Stimulated activated CD8-positive, alpha-beta memory T cell treated with anti-CD3 and anti-CD28 coated beads, Interleukin-7, amount 100 ng/mL, for 24 hours (primary cell): ENCODE results near the gene SIGLEC9.

Experiments
- DNase-seq: peaks from one replicate; pipeline ENCODE4 v3.0.0-alpha.2; 2020; ENCODE audit warnings: low read depth

SIGLEC9 gene

DNA sequence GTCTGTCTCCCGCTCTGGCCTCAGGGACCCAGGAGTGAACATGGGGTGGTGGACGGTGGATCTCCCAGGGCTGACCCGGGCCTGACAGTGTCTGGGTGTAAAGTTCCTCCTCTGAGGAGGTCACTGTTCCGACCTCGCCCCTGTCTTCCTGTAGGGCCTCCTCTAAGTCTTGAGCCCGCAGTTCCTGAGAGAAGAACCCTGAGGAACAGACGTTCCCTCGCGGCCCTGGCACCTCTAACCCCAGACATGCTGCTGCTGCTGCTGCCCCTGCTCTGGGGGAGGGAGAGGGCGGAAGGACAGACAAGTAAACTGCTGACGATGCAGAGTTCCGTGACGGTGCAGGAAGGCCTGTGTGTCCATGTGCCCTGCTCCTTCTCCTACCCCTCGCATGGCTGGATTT, at the start of gene SIGLEC9:
TSS of gene SIGLEC9 (plus strand) at position 178 of the 400 bp plus-strand sequence. CDS start at position 247, 69 bp downstream.
- DNase-seq: no peak

DNA sequence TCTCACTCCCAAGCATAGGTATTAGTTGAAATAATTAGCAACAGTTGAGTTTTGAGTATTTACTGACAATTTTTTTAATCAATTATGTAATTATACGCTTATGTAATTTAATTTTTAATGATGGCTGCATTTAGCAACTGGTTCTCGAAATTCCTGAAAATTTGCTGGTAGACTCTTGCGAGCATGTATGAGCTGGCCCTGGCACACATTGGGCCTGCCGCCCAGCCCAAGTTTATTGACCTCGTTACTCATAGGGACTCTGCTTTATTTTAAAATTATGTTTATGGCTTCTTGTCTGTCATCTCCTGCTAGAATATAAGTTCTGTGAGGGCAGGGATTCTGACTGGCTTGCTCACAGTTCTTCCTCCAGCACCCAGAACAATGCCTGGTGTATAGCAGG, 48.7 kb upstream of the SIGLEC9 start:
- no peak for DNase-seq

DNA sequence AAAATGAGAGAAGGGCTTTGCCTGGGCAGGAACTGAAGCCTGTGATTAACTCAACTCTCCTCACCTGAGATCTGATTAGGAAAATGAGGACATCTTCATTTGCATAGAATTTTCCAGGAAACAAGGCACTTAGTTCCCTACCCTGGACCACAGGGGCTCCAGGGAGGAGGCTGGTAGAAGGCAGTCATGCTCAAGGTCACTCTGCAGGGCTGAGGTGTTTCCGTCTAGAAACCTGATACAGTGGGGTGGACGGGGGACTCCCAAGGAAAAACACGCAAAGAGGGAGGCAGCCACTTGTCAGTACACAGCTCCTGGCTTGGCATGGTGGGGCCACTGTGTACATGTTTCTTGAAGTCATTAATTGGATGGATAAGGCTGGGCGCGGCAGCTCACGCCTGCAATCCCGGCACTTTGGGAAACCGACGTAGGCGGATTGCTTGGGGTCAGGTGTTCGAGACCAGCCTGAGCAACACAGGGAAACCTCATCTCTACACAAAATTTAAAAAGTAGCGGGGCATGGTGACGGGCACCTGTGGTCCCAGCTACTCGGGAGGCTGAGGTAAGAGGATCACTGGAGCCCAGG, 48.0 kb upstream of the SIGLEC9 start:
- DNase-seq: no peak

DNA sequence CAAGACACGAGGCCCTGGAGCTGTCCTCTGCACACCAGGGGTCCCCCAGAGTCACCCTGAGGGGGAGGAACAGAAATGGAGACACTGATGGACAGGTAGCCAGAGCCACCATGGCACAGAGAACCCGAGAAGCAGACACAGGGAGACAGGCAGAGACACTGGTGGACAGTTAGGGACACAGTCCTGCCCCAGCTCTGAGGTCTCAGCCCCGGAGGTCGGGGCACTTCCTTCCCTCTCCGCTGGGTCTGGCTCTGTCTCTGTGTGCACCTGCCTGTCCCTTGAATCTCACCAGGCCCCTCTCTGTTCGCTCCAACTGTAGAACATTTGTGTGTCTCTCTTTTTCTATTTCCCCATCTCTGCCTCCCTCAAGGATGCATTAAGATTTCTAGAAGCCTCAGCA, 46.6 kb upstream of the SIGLEC9 start:
- DNase-seq: no peak

DNA sequence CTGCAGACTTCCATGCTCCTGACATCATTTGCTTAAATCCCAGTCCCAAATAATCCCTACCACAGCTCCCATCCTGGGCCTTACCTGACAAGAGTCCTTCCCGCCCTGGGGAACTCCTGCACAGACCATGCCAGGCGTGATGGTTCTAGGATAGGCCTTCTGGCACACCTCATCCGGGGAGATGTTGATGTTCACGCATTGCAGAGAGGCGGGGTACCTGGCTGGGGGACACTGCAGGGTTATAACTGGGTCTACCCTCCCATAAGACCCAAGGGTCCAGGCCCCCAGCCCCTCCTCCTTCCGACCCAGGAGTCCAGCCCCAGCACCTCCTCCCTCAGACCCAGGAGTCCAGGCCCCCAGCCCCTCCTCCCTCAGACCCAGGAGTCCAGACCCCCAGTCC, 46.0 kb upstream of the SIGLEC9 start:
- DNase-seq: no peak

DNA sequence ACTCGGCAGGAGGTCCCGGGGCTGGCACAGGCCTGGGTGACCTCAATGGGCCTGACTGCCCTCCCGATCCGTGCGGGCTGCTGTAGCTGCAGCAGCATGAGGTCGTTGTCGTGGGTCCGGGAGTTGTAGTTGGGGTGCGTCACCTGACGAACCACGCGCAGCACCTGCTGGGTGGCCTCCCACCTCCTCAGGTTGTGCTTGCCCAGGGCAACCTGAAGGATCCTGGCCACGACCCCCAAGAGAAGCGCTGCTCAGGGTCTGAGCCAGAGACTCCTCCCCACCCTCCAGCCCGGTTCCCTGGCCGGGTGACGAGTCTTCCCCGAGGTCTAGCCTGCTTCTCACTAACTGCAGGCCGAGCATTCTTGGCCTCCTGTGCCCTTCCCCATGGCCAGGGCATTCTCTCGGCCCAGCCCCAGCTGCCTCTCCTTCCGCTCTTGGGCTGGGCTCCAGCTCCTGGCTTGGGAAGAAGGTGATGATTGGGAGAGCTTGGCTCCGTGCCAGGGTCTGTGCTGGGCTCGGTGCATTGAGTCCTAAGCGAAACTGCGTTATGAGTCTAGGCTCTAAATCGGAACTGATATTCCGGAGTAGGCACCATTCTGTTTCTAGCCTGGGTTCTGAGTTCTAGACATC, 45.1 kb upstream of the SIGLEC9 start:
- no peak for DNase-seq

DNA sequence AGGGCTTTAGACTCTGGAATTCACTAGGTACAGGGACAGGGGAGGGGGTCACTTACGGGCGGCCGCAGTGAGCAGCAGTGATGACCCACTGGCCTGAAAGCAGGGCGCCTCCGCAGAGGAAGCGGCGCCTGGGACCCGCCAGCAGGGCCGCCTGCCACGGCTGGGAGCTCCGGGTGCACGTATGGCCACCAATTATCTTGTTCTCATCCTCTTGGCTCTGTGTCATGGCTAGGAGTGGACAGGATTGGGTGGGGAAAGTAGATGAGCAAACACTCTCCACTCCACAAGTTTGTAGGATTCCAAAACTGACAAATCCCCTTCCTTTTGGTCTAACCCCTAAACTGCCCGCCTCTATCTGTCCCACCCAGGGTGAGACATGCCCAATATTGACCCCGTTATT, 43.2 kb upstream of the SIGLEC9 start:
- DNase-seq: no peak

DNA sequence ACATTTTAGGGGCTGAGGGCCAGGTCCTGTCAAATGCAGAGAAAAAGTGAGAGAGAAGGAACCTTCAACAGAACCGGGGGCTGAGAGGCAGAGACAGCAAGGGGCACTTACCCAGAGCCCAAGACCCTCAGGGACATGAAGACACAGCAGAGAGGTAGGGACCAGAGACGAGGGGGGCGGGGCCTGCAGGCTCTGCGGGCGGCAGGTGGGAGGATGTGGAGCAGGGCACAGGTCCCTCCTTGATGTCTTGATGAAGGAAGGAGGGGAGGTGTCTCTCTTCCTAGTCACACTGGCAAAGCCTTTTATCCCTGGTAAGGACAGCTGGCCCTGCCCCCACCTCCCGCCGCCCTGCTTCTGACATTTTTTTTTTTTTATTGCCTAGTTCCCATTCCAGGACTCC, 42.1 kb upstream of the SIGLEC9 start, which contains the start of gene KLK14:
TSS of gene KLK14 (minus strand) at position 277 of the 400 bp plus-strand sequence. CDS start at position 4, 273 bp downstream.
- no peak for DNase-seq

DNA sequence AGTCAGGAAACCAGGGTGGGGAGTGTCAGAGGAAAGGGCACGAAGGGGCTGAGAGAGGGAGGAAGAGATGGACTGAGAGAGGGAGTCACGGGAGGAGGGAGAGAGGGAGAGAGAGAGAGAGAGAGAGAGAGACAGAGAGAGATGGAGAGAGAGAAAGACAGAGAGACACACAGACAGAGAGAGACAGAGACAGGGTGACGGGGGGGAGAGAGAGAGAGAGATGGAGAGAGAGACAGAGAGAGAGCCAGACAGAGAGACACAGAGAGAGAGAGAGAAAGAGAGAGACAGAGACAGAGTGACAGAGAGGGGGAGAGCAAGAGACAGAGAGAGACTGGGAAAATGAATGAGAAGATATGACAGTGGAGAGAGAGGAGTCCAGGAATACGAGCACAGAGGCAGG, 41.5 kb upstream of the SIGLEC9 start:
- DNase-seq: no peak

DNA sequence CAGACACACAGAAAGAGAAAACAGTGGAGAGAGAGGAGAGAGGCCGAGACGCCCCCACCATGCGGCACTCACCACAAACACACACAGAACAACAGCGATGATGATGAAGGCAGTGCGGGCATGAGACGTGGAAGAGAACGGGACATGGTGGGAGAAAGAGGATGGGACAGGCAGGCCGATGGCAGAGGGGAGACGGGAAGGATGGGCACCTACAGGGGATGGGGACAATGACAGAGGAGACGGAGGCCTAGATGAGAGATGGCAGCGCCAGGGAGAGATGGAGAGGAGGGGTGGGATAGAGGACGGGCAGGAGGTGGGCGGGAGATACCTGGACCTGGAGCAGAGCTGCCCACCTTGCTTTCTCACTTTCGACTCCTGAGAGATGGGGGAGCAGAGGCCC, 40.9 kb upstream of the SIGLEC9 start:
- DNase-seq: no peak

DNA sequence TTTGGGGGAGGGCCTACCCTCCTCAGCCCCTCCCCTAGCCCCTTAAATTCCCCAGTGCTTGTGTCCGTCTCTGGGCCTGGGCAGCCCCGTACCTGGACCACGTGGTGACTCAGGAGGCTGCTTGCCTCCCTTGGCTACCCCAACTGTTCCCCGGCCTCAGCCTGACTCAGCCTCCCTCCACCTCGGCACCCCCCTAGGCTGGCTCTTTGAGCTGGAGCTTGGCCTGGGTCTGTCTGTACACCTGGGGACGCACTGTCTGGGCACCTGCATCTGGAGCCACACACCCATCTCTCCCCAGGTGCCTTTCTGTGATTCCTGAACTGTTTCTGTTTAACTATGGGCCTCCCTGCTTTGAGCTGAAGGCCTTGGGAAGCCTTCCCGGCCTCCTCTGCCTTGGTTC, 40.2 kb upstream of the SIGLEC9 start:
- DNase-seq: no peak

DNA sequence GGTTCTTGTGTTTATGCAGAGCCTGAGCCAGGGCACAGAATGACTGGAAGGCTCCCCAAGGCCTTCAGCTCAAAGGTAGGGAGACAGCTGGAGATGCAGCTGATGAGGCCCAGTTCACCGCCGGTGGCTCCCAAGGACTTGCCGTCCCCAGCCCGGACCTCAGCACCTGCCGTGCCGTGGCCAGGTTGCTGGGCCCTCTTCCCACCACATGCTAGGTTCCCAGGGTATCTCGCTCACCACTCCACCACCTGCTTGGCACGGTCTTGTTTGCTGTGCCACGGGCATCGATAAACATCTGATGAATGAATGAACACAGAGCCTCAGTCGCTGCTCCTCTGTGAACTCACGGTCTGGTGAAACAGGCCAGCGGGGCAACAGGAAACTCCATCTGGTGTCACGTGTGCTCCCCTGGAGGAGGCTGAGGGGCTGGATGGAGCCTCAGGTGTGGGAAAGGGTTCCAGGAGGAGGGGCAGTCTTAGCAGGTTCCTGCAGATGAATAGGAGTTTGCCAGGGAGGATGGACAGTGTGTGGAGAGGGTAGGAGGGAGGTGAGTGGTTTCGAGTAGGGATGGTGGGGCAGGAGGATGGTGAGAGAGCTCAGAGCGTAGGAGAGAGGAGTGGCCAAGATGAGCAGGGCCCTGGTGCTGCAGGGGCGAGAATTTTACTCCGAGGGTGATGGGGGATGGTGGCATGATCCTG, 38.4 kb upstream of the SIGLEC9 start:
- DNase-seq: no peak

DNA sequence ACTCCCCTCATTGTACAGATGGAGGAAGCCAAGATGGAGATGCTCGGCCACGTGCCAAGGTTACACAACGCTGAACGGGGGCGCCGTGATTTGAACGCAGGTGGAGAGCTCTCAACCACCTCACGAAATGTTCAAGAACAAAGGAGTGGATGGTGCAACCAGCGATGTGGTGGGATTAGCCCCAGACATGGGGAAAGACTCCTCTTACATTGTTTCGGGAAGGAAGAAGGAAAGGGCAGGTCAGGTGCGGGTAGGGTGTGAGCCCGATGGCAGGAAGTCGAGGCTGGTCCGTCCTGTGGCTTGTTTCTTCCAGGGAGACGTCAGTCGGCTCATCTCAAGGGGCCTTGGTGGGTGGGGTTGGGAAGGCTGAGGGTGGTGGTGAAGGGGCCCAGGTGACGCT, 34.9 kb upstream of the SIGLEC9 start:
- no peak for DNase-seq

DNA sequence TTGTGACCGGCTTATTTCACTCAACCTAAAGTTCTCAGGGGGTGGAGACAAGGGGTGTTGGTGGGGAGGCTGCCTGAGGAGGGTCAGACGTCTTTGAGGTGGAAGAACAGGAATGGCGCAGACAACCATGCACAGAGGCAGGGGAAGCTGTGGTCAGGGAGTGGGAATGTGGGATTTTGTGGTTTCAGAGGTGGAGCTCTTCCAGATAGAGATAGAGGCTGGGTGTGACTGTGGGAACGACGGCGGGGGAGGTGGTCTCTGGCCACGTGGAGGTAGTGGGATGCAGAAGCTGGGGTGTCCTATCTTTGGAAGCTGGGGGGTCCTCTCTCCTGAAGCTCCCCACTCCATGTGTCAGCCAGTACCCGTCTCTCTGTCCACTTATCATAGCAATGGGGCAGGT, 34.2 kb upstream of the SIGLEC9 start:
- DNase-seq: no peak

DNA sequence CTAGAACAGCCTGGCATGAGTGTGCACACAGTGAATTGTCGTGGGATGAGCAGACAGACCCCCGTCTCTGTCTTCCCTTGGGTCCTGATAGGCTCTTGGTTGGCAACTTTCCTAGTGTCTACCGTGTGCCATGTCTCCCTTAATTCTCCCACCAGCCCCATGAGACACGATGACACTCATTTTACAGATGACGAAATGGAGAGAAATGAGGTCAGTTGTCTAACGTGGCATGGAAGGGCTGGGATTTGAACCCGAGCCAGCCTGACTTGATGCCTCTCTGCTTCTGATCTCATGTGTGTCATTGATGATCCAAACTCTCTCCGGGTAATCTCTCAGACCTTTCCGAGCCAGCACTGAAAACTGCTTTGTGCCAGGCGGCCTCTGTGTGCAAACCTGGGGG, 33.6 kb upstream of the SIGLEC9 start:
- no peak for DNase-seq

DNA sequence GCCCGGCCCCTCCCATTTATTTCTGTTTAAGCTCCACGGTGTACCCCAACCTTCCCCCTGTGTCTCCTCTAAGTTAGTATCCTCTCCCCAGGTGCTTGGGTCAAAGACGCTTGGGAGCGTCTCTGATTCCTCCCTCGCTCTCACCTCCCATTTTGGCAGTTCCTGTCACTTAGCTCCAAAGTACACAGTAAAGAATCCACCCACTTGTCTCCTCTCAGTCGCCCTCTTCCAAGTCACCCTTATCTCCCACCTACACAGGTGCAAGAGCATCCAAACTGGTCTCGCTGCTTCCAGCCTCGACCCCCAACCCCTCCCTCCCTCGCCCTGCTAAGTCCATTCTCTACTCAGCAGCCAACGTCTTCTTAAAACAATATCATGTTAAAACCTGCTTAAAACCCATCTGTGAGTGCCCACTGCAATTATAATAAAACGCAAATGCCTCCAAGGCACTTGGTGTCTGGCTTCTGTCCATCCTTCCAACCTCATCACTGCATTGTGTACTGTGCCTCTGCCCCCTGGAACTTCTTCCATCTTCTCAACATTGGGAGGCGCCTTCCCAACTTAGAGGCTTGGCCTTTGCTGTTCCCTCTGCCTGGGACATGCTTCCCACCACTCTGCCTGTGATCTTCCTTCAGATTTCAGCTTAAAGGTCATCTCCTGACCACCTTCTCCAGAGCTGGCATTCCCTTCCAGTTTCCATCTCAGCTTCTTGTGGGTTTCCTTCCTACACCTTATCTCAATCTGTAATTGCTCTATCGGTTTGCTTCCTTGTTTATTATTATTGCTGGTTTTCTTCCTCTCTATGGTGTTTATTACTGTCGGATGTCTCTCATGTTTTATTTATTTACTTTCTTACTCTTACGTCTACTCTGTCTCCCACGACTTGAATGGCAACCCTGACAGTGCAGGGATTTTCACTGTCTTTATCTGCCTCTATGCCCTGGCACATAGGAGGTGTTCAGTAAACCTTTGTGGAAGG, 32.5 kb upstream of the SIGLEC9 start:
- no peak for DNase-seq

DNA sequence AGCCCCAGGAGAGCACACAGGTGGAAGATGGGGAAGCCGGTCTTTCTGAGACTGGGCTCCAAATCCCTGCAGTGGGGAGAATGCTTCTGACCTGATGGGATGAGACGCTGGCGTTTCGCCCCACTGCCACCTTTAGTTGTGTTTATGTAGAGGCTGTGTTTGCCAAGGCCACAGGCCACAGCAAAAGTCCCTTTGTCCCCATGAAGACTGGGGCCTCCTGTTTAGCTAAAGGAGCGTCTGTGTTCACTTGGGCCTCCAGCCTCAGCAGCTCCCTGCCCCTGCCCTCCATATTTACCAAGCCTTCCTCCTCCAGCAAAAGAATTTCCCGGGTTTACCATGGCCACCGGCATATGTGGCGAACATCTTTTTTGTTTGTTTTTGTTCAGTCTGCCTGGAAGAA, 31.6 kb upstream of the SIGLEC9 start:
- no peak for DNase-seq

DNA sequence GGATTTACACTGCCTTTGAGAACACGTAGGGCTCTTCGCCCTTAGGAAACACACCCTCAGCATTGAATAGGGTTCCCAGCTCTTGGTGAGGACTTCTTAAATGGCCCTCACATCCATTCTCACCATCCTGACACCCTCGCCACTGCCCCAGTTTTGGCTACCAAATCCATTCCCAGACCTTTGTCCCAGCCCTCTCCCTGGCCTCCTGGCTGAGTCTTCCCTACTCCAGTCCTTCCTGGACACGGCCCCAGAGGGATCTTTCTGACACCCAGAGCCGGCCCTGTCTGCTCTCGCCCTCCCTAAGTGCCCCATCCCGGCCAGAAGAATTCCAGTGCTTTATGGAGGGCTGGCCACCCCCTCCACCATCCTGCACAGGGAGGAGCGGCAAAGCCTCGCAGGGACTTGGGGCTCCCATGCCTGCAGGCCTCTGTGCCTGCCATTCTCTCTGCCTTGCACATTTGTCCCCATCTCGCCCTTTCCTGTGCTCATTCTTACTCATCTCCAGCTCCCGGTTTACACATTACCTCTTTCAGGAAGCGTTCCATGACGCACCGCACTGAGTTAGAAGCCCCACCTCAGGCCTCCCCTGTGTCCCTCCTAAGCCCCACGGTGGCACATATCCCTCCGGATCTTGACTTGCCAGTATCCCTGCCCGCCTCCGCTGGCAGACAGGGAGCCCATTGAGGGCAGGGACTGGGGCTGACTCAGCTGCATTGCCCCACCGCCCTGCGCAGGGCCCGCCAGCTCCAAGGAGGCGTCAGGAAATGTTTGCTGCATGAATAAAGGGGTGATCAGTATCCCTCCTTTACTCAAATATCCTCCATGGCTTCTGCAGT, 31.0 kb upstream of the SIGLEC9 start:
- no peak for DNase-seq

DNA sequence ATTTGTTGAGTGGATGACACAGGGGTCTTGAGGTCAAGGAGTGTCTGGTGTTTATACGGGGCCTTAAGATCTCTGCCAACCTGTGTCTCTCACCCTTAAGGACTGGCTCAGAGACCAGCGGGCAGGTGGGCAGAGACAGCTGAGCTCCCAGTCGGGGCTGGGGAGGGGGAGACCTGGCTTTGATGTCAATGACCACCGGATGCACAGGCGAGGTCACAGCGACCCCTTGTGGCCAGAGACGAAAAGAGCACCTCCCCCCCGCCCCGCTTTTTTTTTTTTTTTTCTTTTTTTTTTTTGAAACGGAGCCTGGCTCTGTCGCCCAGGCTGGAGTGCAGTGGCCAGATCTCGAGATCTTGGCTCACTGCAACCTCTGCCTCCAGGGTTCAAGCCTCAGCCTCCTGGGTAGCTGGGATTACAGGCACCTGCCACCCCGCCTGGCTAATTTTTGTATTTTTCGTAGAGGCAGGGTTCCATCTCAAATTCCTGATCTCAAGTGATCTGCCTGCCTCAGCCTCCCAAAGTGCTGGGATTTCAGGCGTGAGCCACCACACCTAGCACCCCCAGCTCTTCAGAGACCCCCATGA, 29.9 kb upstream of the SIGLEC9 start:
- DNase-seq: no peak

DNA sequence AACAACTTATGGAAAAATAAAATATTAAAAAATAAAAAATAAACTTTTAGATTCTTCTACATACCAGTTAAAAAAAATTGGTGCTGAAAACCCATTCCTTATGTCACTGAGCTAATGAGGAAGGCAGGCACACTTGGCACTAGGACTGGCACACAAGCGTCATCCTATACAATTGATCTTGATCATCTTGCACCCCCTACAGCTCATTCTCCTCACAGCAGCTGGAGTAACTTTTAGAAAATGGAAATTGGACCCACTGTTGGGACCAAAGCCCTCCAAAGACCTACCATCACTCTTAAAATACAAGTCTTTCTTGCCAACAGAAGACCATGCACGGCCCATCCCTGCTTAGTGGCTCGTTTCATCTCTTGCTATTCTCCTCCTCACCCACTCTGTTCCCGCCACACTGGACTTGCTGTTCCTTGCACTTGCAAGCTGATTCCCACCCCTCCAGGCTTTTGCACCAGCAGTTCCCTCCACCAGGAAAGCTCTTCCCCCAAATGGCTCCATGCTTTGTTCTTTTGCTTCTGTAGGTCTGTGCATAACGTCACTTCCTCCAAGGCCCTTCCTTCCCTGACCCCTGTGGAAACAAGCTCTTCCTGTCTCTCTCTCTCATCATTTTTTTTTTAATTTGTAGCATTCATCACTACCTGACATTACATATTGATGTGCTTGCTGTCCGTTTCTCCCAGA, 28.1 kb upstream of the SIGLEC9 start:
- no peak for DNase-seq
